ENCODE measurements around the gene KBTBD3.
"Not testable (repeated sequence)": the region's sequence is repeated elsewhere in the genome, so short reads cannot be mapped to it uniquely, and the experiment has no call there.

The KBTBD3 gene

GRCh38 chr11:106061954-106062949 is 14.9 kb downstream of the KBTBD3 start:
- no peak for DNase-seq

- no peak for DNase-seq
These were observed 15.8 kb downstream of the KBTBD3 start for GRCh38 chr11:106061249-106061784.

- no peak for DNase-seq
These were observed 17.5 kb downstream of the KBTBD3 start for GRCh38 chr11:106059617-106060016.

GRCh38 chr11:106058377-106058776 is 18.8 kb downstream of the KBTBD3 start:
- DNase-seq: not testable (repeated sequence)

GRCh38 chr11:106051103-106051502 is 26.0 kb downstream of the KBTBD3 start:
- no peak for DNase-seq

GRCh38 chr11:106049727-106050476 is 27.2 kb downstream of the KBTBD3 start:
- DNase-seq: no peak

- no peak for DNase-seq
These were observed 29.5 kb downstream of the KBTBD3 start for GRCh38 chr11:106047631-106048030.

GRCh38 chr11:106043540-106043939 is 33.6 kb downstream of the KBTBD3 start:
- no peak for DNase-seq

- DNase-seq: no peak
These were observed 44.3 kb downstream of the KBTBD3 start for GRCh38 chr11:106032861-106033260.

- DNase-seq: no peak
These were observed 45.2 kb downstream of the KBTBD3 start for GRCh38 chr11:106031936-106032335.

GRCh38 chr11:106031202-106031810 is 45.8 kb downstream of the KBTBD3 start:
- DNase-seq: no peak

GRCh38 chr11:106030609-106031008 is 46.5 kb downstream of the KBTBD3 start:
- no peak for DNase-seq

GRCh38 chr11:106022795-106023275 is 54.3 kb downstream of the KBTBD3 start:
- no peak for DNase-seq

GRCh38 chr11:106021967-106022794 is 55.0 kb downstream of the KBTBD3 start, which contains the start of gene MSANTD4:
MSANTD4 (minus strand) TSS chr11:106022240; CDS start chr11:106010917, 11,323 bp downstream.
- peak; percentile 95 for DNase-seq

GRCh38 chr11:106021181-106021966 is 55.8 kb downstream of the KBTBD3 start:
- no peak for DNase-seq

- DNase-seq: no peak
These were observed 60.1 kb downstream of the KBTBD3 start for GRCh38 chr11:106017093-106017492.

GRCh38 chr11:106015066-106015465 is 62.1 kb downstream of the KBTBD3 start:
- no peak for DNase-seq

GRCh38 chr11:106014620-106015019 is 62.5 kb downstream of the KBTBD3 start:
- DNase-seq: no peak

- no peak for DNase-seq
These were observed 63.1 kb downstream of the KBTBD3 start for GRCh38 chr11:106014035-106014434.

GRCh38 chr11:106012744-106013143 is 64.4 kb downstream of the KBTBD3 start:
- no peak for DNase-seq

- DNase-seq: no peak
These were observed 65.7 kb downstream of the KBTBD3 start for GRCh38 chr11:106011481-106011880.

Data from NCI-H524 treated with DMSO at 0.1 percent for 48 hours (cell line).